ENCODE measurements around the gene IMPA2.

- TF ChIP-seq, protein P1, sequence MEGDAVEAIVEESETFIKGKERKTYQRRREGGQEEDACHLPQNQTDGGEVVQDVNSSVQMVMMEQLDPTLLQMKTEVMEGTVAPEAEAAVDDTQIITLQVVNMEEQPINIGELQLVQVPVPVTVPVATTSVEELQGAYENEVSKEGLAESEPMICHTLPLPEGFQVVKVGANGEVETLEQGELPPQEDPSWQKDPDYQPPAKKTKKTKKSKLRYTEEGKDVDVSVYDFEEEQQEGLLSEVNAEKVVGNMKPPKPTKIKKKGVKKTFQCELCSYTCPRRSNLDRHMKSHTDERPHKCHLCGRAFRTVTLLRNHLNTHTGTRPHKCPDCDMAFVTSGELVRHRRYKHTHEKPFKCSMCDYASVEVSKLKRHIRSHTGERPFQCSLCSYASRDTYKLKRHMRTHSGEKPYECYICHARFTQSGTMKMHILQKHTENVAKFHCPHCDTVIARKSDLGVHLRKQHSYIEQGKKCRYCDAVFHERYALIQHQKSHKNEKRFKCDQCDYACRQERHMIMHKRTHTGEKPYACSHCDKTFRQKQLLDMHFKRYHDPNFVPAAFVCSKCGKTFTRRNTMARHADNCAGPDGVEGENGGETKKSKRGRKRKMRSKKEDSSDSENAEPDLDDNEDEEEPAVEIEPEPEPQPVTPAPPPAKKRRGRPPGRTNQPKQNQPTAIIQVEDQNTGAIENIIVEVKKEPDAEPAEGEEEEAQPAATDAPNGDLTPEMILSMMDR (conservative IDR thresholded peaks at IDR 0.05; ENCODE audit: low read depth, low read length) = no peak
- no peak for TF ChIP-seq EZH2 (IDR thresholded peaks at IDR 0.05; ENCODE audit: borderline replicate concordance, low read depth, low read length, poor library complexity, severe bottlenecking)
Measured at GRCh38 chr18:11957636-11958035, 23.7 kb upstream of the IMPA2 start.

Data from A673 (cell line).